Subcutaneous abdominal adipose tissue (tissue), 5 donors: ENCODE results near the gene PREX1.

ENCODE experiments used
- H3K27ac ChIP-seq: one replicate; pipeline ENCODE4 v1.7.0; 2013; ENCODE audit warnings: low read depth, mild to moderate bottlenecking, inconsistent platforms, low read length, moderate library complexity
- H3K27me3 ChIP-seq, 5 donors: one replicate each; pipeline ENCODE4 v1.7.0; 2013; ENCODE audit warnings: low read length in 5 of 5, inconsistent platforms in 1 of 5; ENCODE audit not compliant: control insufficient read depth in 5 of 5, insufficient read depth in 4 of 5
- H3K36me3 ChIP-seq, 5 donors: one replicate each; pipeline ENCODE4 v1.7.0; 2013; ENCODE audit warnings: low read length in 5 of 5; ENCODE audit not compliant: control insufficient read depth in 5 of 5, insufficient read depth in 5 of 5
- H3K4me1 ChIP-seq, 5 donors: one replicate each; pipeline ENCODE4 v1.7.0; 2013; ENCODE audit warnings: low read length in 5 of 5, mild to moderate bottlenecking in 3 of 5, moderate library complexity in 1 of 5; ENCODE audit not compliant: control insufficient read depth in 5 of 5, insufficient read depth in 5 of 5
- H3K4me3 ChIP-seq, 5 donors: one replicate each; pipeline ENCODE4 v1.7.0; 2013; ENCODE audit warnings: low read length in 5 of 5, low read depth in 1 of 5
- H3K9ac ChIP-seq, 5 donors: one replicate each; pipeline ENCODE4 v1.7.0; 2013; ENCODE audit warnings: low read length in 5 of 5, mild to moderate bottlenecking in 4 of 5, moderate library complexity in 3 of 5
- H3K9me3 ChIP-seq, 5 donors: one replicate each; pipeline ENCODE4 v1.7.0; 2013; ENCODE audit warnings: low read length in 5 of 5; ENCODE audit not compliant: control insufficient read depth in 5 of 5
- donor health status: healthy.
- donor health status: healthy.
- donor health status: healthy.
- donor health status: healthy.
- donor health status: healthy.

PREX1 gene

DNA sequence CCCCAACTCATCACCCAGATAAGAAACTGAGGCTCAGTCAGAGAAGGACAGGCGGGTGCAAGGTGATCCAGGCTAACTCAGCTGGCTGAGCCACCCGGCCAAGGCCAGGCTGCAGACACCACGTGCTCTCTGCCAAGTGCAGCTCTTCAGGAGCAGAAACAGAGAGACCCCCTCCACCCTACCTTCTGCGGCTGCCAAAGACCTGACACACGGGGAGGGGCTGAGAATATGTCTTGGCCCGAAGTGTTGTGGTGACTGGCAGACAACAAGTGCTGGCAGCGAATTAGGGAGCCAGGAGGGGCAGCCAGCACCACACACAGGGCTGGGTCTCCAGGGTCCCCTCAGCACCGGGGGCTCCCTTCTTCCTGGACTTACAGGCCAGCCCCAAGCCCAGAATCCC, 22.5 kb downstream of the PREX1 start:
- no peaks in the 10 kb centered on the region for H3K36me3 ChIP-seq
- no peak overlapping the region for H3K27ac ChIP-seq
- peaks cover 0 to 11% (median 6%) of the 10 kb centered on the region in 5 donors for H3K27me3 ChIP-seq
- peaks cover 3 to 26% (median 18%) of the 10 kb centered on the region in 5 donors for H3K9me3 ChIP-seq
- H3K4me3 ChIP-seq = no peak overlapping the region
- no peak overlapping the region for H3K9ac ChIP-seq
- H3K4me1 ChIP-seq = peaks cover 0 to 21% (median 3%) of the 10 kb centered on the region in 5 donors

GRCh38 chr20:48804300-48804980, 23.4 kb downstream of the PREX1 start:
- Histone ChIP-seq H3K9ac (no peak overlapping the region), H3K4me1 (peaks cover 0 to 17% (median 0%) of the 10 kb centered on the region in 5 donors), H3K4me3 (no peak overlapping the region), H3K27ac (no peak overlapping the region), H3K36me3 (no peaks in the 10 kb centered on the region), H3K27me3 (peaks cover 0 to 11% (median 6%) of the 10 kb centered on the region in 5 donors), H3K9me3 (peaks cover 3 to 26% (median 18%) of the 10 kb centered on the region in 5 donors)

GRCh38 chr20:48803176-48804053, 24.4 kb downstream of the PREX1 start:
- Histone ChIP-seq H3K4me3 (no peak overlapping the region), H3K36me3 (no peaks in the 10 kb centered on the region), H3K27me3 (peaks cover 0 to 11% (median 5%) of the 10 kb centered on the region in 5 donors), H3K9ac (no peak overlapping the region), H3K27ac (no peak overlapping the region), H3K9me3 (peaks cover 3 to 21% (median 15%) of the 10 kb centered on the region in 5 donors), H3K4me1 (peaks cover 0 to 19% (median 0%) of the 10 kb centered on the region in 5 donors)

DNA sequence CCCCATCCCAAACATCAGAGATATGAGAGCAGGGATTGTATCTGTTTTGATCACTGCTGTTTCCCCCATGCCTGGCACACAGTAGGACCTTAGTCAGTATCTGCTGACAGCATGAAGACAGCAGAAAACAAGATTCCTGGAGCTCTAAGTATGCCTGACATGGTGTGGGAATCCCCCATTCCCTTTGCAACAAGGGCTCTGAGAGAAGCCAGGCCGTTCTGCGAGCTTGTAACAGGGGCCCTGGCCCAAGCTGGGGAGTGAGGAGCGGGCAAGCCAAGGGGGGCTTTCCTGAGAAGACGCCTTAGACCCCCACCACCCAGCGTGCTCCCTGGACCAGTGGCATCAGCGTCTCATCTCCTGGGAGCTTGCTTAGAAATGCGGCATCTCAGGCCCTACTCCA, 25.2 kb downstream of the PREX1 start:
- Histone ChIP-seq H3K9ac (no peak overlapping the region), H3K27ac (no peak overlapping the region), H3K4me3 (no peak overlapping the region), H3K36me3 (no peaks in the 10 kb centered on the region), H3K4me1 (peaks cover 0 to 27% (median 6%) of the 10 kb centered on the region in 5 donors), H3K27me3 (peaks cover 0 to 11% (median 6%) of the 10 kb centered on the region in 5 donors), H3K9me3 (peaks cover 3 to 19% (median 13%) of the 10 kb centered on the region in 5 donors)

DNA sequence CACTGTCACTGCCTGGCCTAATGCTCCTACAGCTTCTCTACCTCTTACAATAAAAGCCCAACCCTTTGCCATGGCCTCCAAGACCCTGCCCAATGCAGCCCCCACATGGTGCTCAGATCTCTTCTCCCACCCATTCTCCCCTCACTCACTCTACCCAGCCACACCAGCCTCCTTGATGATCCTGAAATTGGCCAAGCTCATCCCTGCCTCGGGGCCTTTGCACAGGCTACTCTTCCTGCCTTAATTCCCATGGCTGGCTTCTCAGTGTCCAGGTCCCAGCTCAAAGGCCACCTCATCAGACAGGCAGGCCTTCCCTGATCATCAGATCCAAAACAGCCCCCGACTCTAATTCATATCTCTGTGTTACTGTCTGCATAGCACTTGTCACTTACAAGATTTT, 25.6 kb downstream of the PREX1 start:
- H3K27ac ChIP-seq = no peak overlapping the region
- H3K9me3 ChIP-seq = peaks cover 3 to 16% (median 10%) of the 10 kb centered on the region in 5 donors
- peaks cover 0 to 29% (median 7%) of the 10 kb centered on the region in 5 donors for H3K4me1 ChIP-seq
- H3K9ac ChIP-seq = no peak overlapping the region
- peaks cover 0 to 11% (median 6%) of the 10 kb centered on the region in 5 donors for H3K27me3 ChIP-seq
- no peaks in the 10 kb centered on the region for H3K36me3 ChIP-seq
- H3K4me3 ChIP-seq = no peak overlapping the region

DNA sequence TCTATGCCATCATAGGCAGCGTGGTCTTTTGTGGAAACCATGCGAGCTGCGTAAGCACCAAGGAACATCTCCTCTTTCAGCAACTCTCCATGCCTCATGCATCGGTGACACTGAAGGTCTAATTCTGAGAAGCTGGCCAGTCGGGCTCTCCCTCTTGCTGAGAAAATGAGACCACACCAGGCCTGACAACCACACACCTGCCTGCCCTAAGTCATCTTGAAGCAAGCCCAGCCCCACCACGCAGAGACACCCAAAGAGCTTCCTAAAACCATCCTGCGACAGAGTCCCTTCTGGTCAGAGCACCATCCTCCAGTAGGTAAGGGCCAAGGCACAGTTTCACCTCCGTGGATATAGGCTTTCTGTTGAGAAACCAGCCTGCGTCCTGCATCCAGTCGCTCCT, 26.6 kb downstream of the PREX1 start:
- Histone ChIP-seq H3K9me3 (peaks cover 0 to 7% (median 0%) of the 10 kb centered on the region in 5 donors), H3K4me3 (no peak overlapping the region), H3K27me3 (peaks cover 0 to 11% (median 6%) of the 10 kb centered on the region in 5 donors), H3K27ac (no peak overlapping the region), H3K36me3 (no peaks in the 10 kb centered on the region), H3K9ac (no peak overlapping the region), H3K4me1 (peaks cover 0 to 29% (median 7%) of the 10 kb centered on the region in 5 donors)

DNA sequence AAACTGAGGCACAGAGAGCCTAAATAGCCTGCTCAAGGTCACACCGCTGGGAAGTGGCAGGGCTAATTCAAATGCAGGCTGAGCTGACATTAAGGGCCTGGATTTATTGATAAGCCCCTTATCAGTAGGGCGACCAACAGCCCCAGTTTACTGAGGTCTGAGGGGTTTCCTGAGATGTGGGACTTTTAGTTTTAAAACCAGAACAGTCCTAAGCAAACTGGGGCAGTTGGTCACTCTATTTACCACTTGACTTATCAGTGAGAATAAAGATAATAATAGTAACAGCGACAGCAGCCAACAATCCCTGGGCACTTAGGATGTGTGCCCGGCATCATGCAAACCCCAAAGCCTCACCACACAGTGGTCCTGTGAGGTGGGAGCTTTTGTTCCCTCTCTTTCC, 27.6 kb downstream of the PREX1 start:
- Histone ChIP-seq H3K9ac (no peak overlapping the region), H3K4me3 (no peak overlapping the region), H3K4me1 (peaks cover 0 to 28% (median 7%) of the 10 kb centered on the region in 5 donors), H3K36me3 (no peaks in the 10 kb centered on the region), H3K9me3 (peaks cover 0 to 3% (median 0%) of the 10 kb centered on the region in 5 donors), H3K27me3 (peaks cover 0 to 6% (median 2%) of the 10 kb centered on the region in 5 donors), H3K27ac (no peak overlapping the region)

- peaks cover 0 to 6% (median 0%) of the 10 kb centered on the region in 5 donors for H3K27me3 ChIP-seq
- H3K27ac ChIP-seq = no peak overlapping the region
- H3K4me3 ChIP-seq = no peak overlapping the region
- peaks cover 0 to 3% (median 0%) of the 10 kb centered on the region in 5 donors for H3K9me3 ChIP-seq
- H3K36me3 ChIP-seq = no peaks in the 10 kb centered on the region
- H3K4me1 ChIP-seq = peaks cover 0 to 26% (median 7%) of the 10 kb centered on the region in 5 donors
- no peak overlapping the region for H3K9ac ChIP-seq
Observed at GRCh38 chr20:48799328-48800105, 28.3 kb downstream of the PREX1 start.

DNA sequence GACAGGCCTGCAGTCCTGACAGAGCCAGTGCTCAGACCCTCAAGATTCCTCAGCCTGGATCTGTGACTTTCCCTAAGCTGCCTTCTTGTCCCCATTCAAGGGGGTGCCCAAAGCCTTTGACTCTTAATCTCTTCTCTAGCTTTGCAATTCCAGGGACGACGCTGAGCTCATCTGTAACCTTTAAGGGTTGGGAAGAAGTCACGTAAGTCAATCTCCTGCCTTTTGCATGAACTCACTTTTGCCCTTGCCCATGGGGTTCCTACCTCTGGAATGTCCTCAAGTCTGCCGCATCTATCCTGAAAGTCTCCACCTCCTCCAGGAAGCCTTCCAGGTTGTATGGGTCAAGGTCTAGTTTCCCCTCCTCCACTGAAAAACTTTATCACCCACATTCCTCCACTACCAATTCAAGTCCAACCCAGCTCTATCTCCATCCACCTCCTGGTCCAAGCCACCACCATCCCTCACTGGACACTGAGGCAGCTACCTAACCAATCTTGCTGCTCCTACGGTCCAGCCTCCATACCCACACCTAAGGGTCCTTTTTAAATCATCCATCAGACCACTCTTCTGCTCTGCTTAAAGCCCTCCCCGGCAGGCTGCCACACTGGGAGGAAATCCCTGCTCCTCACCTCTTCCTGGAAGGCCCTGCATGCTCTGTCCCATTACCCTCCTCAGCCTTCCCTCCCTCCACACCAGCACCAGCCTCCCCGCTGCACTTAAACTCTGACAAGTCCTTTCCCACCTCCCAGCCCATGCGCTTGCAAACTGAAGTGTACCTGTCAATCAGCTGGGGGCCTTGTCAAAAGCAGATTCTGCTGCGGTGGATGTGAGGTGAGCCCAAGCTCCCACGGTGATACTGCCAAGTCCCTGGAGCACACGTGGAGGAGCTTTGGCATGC, 29.7 kb downstream of the PREX1 start:
- no peak overlapping the region for H3K27ac ChIP-seq
- peaks cover 0 to 6% (median 0%) of the 10 kb centered on the region in 5 donors for H3K27me3 ChIP-seq
- H3K36me3 ChIP-seq = no peaks in the 10 kb centered on the region
- H3K4me1 ChIP-seq = peaks cover 0 to 30% (median 10%) of the 10 kb centered on the region in 5 donors
- no peak overlapping the region for H3K4me3 ChIP-seq
- H3K9ac ChIP-seq = peak overlapping the region in 1 of 5 donors; percentile 22
- no peaks in the 10 kb centered on the region for H3K9me3 ChIP-seq
